Activated naive CD4-positive, alpha-beta T cell treated with Interleukin-2 at 50 U/mL for 16 hours (primary cell): ENCODE data around the gene B4GALT5.
"Not testable (repeated sequence)": the region's sequence is repeated elsewhere in the genome, so short reads cannot be mapped to it uniquely, and the experiment has no call there.

Experiments used
- DNase-seq: peaks from one replicate; pipeline ENCODE4 v3.0.0-alpha.2; 2020

B4GALT5 gene

DNA sequence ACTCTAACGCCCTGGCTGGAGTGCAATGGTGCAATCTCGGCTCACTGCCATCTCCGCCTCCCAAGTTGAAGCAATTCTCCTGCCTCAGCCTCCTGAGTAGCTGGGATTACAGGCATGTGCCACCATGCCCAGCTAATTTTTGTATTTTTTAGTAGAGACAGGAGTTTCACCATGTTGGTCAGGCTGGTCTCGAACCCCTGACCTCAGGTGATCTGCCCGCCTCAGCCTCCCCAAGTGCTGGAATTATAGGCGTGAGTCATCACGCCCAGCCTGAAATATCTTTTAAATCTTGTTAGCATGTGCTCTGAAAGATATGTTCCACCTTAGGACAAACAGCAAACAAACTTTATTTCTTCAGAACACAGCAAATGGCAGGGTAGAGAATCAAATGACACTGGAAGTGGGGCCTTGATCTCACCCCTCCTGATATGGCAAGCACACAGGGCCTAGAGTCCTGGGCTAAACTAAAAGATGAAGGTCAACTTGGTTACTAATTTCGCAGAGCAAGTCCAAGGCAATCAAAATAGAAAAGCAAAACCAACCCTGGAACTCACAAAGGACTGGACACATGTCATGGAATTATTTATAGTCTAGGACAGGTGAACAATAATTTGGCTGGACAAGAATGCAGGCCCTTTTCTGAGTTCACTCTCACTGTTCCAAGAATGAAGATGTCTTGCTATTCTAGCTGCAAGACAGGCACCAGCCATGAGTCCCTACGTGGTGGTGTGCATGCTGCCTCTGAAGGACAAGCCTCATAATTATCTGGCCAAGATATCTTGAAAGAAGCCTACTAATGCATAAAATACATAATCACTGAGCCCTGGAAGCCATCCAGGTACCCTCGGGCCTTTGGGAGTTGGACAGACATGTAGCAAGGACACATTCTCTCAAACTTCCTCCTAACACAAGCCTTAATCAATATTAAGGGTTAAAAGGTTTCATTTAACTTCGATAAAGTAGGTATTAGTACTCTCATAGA lies 35.6 kb downstream of the B4GALT5 start:
- DNase-seq: no peak

DNA sequence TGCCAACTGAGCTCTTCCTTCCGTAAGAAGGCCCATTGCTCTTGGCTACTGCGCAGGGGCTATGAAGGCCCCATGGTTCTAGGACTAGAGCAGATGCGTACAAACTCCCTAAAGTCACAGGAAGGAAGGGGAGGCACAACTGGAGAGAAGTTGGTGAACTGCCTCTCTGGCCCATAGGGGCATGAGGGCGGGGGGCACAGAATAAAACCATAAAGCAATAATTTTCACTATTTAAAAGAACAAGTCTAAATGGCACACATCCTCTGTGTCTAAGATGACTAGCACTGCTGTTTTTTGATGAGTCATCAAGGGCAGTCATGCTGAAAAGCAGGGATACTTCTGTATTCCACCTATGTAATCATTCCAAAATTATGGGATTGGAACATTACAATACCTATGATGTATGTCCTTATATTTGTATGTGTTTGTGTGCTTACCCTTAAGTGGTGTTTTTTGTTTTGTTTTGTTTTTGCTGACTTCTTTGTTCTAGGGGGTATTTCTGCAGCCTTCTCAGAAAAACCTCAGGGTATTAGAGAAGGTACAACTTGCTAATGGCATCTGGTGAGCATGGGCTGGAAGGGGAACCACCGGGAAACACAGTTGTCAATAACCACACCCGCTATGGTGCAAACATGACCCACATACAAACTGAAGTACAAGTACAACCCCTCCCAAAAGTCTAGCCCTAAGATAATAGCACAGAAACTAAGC lies 36.9 kb downstream of the B4GALT5 start:
- peak; percentile 48 for DNase-seq

GRCh38 chr20:49675368-49676151 lies 38.1 kb downstream of the B4GALT5 start:
- DNase-seq: no peak

DNA sequence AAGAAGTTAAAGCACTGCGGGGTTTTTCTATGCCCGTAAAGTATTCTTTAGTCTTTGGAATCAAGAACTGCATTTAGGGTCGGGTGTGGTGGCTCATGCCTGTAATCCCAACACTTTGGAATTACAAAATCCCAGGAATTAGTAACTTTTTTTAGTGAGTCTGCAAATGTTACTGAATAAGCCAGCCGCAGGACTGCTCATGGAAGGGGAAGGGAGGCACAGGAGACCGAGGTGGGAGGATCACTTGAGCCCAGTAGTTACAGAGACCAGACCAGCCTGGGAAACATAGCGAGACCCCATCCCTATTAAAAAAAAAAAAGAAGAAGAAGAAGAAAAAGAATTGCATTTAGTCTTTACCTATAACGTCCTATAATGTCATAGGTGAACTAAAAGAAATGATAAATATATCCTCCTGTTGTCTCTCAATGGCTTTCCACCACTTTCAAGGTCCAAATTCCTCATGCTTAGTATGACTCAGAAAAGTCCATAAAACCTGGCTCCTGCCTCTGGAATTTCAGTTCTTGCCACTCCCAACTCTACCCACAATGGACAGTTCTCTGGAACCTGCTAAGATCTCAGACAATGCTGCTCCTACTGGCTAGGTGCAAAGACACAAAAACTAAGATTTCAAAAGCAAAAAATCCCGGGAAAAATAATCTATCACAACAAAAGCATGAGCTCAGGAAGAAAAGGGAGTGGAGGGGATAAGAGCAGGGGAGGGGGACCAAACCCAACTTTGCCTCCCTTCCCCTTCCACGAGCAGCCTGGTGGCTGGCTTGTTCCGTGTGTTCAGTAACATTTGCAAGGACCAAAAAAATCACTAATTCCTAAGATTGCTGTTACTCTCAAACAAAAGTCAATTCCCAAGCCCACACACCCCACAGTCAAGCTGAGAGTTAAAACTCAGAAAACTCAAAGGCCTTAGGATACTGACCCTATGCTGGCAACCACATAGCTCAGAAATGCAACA lies 39.0 kb downstream of the B4GALT5 start:
- no peak for DNase-seq

DNA sequence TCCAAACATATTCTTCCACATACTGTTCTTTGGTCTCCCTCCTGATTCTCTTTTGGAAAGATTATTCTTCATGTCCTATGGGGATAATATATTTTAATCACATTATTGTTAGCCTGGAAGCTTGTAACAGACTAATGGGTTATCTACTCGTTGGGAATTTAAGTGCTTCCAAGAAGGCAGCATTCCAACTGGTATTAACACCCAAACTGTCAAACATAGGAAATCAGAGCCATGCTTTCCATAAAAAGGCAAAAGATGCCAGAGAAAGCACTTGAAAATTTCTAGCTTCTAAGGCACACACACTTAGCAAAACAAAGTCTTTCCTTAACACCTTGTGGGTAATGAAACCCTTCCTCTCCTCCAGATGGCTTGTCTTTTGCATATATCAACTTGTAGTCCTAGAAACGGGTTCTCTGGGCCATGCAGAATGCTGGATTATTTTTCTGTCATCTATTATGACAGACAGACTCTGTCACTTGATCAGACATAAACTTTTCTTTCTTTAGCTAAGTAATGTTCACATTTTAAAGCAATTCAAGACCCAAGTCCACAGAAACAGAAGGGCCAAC lies 41.5 kb downstream of the B4GALT5 start:
- no peak for DNase-seq

DNA sequence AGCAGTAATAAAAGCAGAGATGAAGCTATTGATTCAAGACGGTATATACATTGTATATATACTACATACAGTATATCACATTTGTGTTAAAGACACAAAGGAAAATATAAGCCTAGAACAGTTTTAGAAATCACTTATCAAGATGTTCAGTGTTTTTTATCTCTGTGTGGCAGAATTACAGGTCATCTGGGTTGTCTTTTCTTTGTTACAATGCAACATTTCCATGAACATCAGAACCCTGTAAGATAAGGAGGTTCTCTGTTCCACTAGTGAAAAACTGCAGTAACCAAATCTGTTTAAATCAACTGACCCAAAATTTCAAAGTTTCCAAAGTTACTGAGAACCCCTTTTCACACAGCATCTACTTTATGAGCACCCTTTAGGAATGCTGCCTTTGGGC lies 42.2 kb downstream of the B4GALT5 start:
- DNase-seq: no peak

- DNase-seq: peak; percentile 11
These were observed 44.0 kb downstream of the B4GALT5 start for GRCh38 chr20:49669601-49670189.

DNA sequence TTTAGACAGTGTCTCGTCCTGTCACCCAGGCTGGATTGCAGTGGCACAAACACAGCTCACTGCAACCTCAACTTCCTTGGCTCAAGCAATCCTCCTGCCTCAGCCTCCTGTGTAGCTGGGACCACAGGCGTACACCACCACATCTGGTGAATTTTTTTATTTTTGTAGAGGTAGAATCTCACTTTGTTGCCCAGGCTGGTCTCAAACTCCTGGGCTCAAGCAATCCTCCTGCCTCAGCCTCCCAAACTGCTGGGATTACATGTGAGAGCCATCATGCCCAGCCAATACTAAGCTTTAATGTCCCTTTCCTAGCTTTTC lies 44.8 kb downstream of the B4GALT5 start:
- DNase-seq: not testable (repeated sequence)

DNA sequence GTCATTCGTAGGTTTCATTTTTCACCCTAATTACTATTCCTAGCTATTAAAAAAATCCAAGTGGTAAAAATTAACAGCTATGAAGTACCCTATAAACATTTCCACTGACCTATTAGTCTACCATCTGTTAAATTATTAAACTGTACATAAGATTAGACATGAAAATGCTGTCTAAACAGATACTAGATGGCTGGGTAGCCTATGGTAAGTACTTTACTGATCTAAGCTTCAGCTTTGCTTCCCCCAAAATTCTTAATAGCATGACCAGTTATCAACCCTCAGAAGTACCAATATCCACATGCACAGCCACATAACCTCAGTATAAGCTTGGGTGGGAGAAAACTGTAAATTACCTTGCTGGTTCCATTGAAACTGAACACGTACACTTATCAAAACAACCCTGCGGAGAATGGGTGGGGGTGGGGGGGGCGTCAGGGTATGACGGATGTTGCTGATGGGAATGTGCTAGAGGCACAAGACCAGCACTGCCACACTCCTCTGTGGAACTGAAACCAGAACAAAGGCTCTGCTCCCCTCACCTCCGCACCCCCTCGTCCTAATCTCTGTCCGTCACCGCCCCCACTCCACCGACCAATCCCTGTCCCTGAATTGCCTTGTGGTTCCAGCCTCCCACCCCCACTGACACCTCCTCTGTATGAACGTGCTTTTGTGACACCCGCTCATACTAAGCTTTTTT lies 45.3 kb downstream of the B4GALT5 start:
- peak; percentile 83 for DNase-seq

DNA sequence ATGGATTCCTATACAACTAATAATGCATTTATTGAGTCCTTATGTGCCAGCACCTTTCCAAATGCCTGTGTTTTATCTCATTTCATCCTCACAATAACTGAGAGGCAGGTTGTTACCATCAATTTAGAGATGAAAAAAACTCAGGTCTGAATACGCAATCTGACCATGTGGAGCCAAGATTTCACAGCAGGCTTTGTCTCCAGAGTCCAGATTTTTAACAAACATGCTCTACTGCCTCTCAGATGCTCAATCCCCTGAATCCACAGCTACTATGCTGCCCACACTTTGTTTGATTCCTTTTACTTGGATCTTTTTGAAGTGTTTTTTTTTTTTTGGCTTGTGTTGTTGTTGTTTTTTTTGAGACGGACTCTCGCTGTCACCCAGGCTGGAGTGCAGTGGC lies 46.8 kb downstream of the B4GALT5 start:
- DNase-seq: no peak

DNA sequence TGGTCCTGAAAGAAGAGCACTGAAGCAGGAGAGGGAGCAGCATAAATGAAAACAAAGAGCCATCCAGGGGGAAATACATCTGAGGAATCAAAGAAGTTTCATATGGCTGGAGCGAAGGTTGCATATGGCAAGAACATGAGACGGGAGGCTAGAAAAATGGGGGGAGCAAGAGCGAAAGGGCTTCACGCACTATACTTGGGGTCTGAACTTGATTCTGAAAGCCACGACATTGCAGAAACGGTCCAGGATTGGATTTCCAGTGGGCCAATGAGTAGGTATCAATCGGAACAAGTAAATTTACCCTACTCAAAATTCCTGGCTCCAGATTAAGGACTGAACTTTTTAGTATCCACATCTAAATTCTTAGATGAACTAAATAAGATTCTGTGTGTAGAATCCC lies 47.9 kb downstream of the B4GALT5 start:
- DNase-seq: no peak

DNA sequence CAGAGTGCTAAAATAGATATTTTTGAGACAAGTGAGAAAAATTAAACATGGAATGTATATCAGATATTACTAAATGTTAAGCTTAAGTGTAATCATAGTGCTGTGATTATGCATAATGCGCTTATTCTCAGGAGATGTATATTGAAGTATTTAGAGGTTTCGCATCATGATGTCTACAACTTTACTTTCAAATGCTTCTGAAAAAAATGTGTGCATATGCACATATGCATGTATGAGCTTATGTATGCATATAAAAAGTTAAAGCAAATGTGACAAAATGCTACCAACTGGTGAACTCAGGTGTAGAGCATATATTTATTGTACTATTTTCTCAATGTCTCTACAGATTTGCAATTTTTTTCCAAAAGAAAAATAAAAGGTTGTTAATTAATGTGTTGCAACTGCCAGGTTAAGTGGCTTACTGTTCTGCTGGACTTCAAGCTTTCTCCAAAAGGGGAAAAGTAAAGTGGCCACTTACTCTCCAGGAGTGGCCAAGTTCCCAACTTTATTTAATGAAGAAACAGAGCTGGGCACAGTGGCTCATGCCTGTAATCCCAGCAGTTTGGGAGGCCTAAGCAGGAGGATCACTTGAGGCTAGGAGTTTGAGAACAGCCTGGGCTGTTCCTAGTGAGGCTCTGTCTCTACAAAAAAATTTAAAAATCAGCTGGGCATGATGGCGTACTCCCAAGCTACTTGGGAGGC lies 48.9 kb downstream of the B4GALT5 start:
- DNase-seq: no peak

DNA sequence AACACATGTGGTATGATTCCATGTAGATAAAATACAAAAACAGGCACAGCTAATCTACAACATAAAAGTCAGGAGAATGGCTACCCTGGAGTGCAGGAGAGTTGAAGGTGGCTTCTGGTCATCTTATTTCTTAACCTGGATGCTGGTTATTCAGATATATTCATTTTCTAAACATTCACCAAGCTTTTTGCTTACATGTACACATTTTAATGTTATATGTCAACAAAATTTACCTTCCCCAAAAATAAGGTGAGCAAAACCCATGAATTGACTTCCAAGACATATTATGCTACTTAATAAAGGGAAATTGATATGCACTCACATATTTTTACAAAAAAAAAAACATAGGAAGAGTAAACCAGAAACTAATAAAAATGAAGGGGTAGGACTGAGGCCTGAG lies 50.6 kb downstream of the B4GALT5 start:
- DNase-seq: no peak

DNA sequence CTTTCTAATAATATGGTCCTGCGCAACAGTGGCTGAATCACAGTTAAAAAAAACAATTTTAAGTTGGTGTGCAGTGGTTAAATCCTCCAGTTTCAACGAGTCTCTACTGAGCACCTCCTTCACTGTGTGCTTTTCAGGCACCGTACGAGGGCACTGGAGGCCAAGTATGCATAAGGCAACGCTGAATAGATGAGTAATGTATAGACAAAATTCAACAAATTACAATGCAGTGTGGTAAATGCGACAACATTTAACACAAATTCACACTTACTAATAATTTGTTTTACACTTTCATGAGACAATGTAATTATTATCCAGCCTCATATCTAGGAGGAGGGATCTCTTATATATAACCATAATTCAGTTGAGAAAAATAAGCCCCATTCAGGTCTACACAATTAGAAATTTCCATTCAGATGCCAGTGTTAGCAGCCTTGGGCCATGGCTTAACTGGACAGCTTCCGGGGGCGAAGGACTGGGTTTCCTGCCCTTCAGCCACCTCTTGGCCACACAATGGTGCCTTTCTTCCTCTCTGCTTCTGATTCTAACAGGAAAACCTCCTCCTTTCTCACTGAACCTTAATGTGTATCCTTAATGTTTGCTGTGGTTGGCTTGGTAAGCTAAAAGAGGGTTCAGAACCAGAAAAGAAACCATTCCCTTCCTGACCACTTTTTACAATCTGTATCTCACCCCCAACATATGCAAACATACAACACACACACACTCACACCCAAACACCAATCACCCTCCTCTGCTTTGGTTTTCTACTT lies 51.9 kb downstream of the B4GALT5 start:
- DNase-seq: no peak

DNA sequence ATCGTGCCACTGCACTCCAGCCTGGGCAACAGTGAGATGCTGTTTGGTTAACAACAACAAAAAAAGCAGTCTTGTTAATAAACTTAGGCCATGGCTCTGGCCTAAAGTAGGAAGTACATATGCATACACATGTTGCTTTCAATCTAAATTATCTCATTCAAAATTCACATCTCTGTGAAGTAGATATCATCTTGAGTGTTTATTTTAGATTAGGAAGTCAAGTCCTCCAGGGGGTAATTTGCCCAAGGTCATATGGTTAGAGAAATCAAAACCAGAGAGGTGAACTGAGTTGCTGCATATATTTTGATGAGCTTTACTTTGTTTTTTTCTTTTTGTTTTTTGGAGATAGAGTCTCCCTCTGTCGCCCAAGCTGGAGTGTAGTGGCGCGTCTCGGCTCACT lies 52.8 kb downstream of the B4GALT5 start:
- DNase-seq: no peak

DNA sequence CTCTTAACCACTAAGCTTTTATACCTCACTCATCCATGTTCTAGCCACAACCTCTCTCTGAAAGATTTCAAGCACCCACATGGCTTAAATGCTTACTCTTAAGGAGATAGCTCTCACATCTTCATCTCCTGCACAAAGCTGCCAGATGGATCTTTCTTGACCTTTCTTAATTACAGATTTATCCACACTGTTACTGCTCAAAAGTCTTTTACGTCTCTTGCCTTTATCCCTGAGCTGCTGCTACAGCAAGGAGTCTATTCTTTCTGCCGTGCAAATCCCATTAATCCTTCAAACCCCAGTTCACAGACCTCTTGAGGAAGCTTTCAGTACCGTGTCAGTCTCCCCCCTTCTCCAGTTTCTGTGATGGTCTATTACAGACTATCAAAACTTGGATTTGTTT lies 54.6 kb downstream of the B4GALT5 start:
- no peak for DNase-seq

DNA sequence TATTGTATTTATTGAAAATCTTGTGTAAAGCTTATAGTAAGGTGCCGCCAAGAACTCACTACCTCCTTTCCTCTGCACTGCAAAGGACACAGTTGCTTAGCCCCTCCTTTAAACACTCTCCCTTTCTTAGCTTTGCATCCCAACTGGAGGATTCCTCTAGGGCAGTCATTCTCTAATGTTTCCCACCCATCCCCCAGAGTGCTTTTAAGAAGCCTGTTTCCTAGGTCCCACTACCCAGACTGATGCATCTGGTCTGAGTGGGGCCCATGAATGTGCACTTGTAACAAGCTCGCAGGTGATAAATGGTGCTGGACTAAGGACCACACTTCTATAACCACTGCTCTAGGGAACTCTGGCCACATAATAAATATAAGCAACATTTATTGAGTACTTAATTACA lies 55.2 kb downstream of the B4GALT5 start:
- DNase-seq: no peak

- no peak for DNase-seq
These were observed 56.4 kb downstream of the B4GALT5 start for GRCh38 chr20:49657118-49657901.

- DNase-seq: no peak
These were observed 57.4 kb downstream of the B4GALT5 start for GRCh38 chr20:49656304-49656703.
